ENCODE data around the gene RBM7.

Gene RBM7

GRCh38 chr11:114447444-114447843, 47.0 kb downstream of the RBM7 start:
- no peak for DNase-seq (ENCODE audit: low read depth in 3 of 3, low spot score in 1 of 3)

- DNase-seq (ENCODE audit: low read depth in 3 of 3, low spot score in 1 of 3) = no peak
Measured at GRCh38 chr11:114447892-114448291, 47.4 kb downstream of the RBM7 start.

GRCh38 chr11:114448749-114449482, 48.5 kb downstream of the RBM7 start:
- no peak for DNase-seq (ENCODE audit: low read depth in 3 of 3, low spot score in 1 of 3)

GRCh38 chr11:114449845-114450244, 49.4 kb downstream of the RBM7 start:
- no peak for DNase-seq (ENCODE audit: low read depth in 3 of 3, low spot score in 1 of 3)

GRCh38 chr11:114452399-114452798, 51.9 kb downstream of the RBM7 start:
- no peak for DNase-seq (ENCODE audit: low read depth in 3 of 3, low spot score in 1 of 3)

Measured in stimulated activated CD4-positive, alpha-beta T cell treated with anti-CD3 and anti-CD28 coated beads, TNF-alpha, amount 100 ng/mL, for 1 hour (primary cell).